Measurements from ENCODE around the gene CENPF. TPM values are rescaled to one million over a fixed set of nuclear protein-coding genes. Genes with fewer than 3 reads are reported as not detected.

Gene CENPF
- total RNA-seq, 1 experiment from 2014 or later = 144 TPM

DNA sequence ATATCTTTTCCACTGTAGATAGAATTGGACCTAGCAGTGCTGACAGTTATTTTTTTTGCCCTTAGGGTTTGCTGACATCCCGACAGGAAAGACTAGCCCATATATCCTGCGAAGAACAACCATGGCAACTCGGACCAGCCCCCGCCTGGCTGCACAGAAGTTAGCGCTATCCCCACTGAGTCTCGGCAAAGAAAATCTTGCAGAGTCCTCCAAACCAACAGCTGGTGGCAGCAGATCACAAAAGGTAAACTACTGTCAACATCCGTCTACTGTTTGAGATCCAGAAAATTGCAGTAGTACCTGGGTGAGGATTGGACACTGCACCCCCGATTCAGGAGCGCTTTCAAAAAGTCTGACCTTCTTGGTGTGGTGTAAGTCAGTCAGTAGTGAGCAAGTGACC is 55.8 kb downstream of the CENPF start:
- no TSS peak for BruUV-seq (replicated peaks)
- TF ChIP-seq, protein P1, sequence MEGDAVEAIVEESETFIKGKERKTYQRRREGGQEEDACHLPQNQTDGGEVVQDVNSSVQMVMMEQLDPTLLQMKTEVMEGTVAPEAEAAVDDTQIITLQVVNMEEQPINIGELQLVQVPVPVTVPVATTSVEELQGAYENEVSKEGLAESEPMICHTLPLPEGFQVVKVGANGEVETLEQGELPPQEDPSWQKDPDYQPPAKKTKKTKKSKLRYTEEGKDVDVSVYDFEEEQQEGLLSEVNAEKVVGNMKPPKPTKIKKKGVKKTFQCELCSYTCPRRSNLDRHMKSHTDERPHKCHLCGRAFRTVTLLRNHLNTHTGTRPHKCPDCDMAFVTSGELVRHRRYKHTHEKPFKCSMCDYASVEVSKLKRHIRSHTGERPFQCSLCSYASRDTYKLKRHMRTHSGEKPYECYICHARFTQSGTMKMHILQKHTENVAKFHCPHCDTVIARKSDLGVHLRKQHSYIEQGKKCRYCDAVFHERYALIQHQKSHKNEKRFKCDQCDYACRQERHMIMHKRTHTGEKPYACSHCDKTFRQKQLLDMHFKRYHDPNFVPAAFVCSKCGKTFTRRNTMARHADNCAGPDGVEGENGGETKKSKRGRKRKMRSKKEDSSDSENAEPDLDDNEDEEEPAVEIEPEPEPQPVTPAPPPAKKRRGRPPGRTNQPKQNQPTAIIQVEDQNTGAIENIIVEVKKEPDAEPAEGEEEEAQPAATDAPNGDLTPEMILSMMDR (IDR thresholded peaks at IDR 0.05; ENCODE audit: unreplicated experiment) = no peak
- intact Hi-C loops (cut with micrococcal nuclease; ENCODE audit: unreplicated experiment) = loop anchor here (1.0 to 2.0 kb wide), 2 partner anchors 488 to 858 kb away; no protein-coding TSS in a partner anchor
- H3K9me3 Mint-ChIP-seq (ENCODE audit: low read depth, unreplicated experiment) = no peaks in the 10 kb centered on the region
- no peak overlapping the region for H3K27ac Mint-ChIP-seq (ENCODE audit: unreplicated experiment)
- H3K4me1 Mint-ChIP-seq (ENCODE audit: low read depth, unreplicated experiment) = no peaks in the 10 kb centered on the region
- CTCF ChIA-PET = interaction anchor here (0.6 kb wide), 1 partner anchor 868 kb away, joined by 3 read pairs; no protein-coding TSS in a partner anchor
- peaks cover 55% of the 10 kb centered on the region for H3K36me3 Mint-ChIP-seq (ENCODE audit: insufficient read depth, unreplicated experiment)
- DNase-seq = peak; percentile 7
- no peaks in the 10 kb centered on the region for H3K27me3 Mint-ChIP-seq (ENCODE audit: unreplicated experiment)
- no peak overlapping the region for H3K4me3 Mint-ChIP-seq (ENCODE audit: low read depth, unreplicated experiment)

DNA sequence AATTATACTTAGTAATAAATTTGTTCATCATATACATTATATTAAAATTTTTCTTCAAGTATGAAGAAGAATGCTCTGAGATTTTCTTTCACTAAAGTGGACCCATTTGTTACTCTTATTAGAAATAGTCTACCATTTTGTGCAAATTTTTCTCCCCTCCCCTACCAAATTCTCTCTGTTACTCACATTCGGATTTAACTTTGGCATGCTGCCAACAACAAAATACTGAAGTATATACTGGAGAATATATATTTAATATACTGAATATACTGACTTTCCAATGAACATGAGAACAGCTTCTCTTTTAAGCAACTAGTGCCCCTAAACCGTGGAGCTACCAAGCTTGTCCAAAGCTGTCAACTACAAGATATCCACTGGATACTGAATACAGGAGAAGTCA is 57.2 kb downstream of the CENPF start:
- no peaks in the 10 kb centered on the region for H3K27me3 Mint-ChIP-seq (ENCODE audit: unreplicated experiment)
- no peak for DNase-seq
- TF ChIP-seq, protein P1 (IDR thresholded peaks at IDR 0.05; ENCODE audit: unreplicated experiment) = no peak
- no peaks in the 10 kb centered on the region for H3K9me3 Mint-ChIP-seq (ENCODE audit: low read depth, unreplicated experiment)
- CTCF ChIA-PET = no interaction called here
- no peaks in the 10 kb centered on the region for H3K4me1 Mint-ChIP-seq (ENCODE audit: low read depth, unreplicated experiment)
- no TSS peak for BruUV-seq (replicated peaks)
- H3K27ac Mint-ChIP-seq (ENCODE audit: unreplicated experiment) = no peak overlapping the region
- intact Hi-C loops (cut with micrococcal nuclease; ENCODE audit: unreplicated experiment) = loop anchor here (2.0 kb wide), 1 partner anchor 867 kb away; no protein-coding TSS in a partner anchor
- H3K4me3 Mint-ChIP-seq (ENCODE audit: low read depth, unreplicated experiment) = no peak overlapping the region
- peaks cover 59% of the 10 kb centered on the region for H3K36me3 Mint-ChIP-seq (ENCODE audit: insufficient read depth, unreplicated experiment)

DNA sequence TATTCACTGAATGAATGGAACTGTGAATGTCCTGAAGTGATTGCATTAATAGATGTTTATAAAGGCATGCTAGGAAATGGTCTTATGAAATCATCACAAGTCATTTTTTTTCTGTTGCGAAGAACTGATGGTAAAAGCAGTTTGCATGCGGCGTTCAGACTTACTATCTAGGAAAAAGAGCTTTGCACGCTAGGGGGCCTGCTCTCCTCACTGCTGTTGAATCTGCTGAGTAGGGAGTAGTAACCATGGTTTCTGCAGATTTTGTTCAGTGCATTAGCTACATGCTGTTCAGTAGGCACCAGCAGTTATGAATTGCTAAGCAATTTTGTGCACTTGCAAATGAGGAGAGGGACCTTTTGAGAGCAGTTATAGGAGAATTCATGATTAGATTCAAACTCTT is 57.9 kb downstream of the CENPF start:
- Mint-ChIP-seq H3K4me3 (ENCODE audit: low read depth, unreplicated experiment) (no peak overlapping the region), H3K27me3 (ENCODE audit: unreplicated experiment) (no peaks in the 10 kb centered on the region), H3K36me3 (ENCODE audit: insufficient read depth, unreplicated experiment) (peaks cover 60% of the 10 kb centered on the region), H3K27ac (ENCODE audit: unreplicated experiment) (no peak overlapping the region), H3K4me1 (ENCODE audit: low read depth, unreplicated experiment) (no peaks in the 10 kb centered on the region), H3K9me3 (ENCODE audit: low read depth, unreplicated experiment) (no peaks in the 10 kb centered on the region)
- intact Hi-C loops (cut with micrococcal nuclease; ENCODE audit: unreplicated experiment) = loop anchor here (2.0 kb wide), 1 partner anchor 866 kb away; no protein-coding TSS in a partner anchor
- DNase-seq = no peak
- TF ChIP-seq, protein P1 (IDR thresholded peaks at IDR 0.05; ENCODE audit: unreplicated experiment) = no peak
- CTCF ChIA-PET = no interaction called here
- no TSS peak for BruUV-seq (replicated peaks)

DNA sequence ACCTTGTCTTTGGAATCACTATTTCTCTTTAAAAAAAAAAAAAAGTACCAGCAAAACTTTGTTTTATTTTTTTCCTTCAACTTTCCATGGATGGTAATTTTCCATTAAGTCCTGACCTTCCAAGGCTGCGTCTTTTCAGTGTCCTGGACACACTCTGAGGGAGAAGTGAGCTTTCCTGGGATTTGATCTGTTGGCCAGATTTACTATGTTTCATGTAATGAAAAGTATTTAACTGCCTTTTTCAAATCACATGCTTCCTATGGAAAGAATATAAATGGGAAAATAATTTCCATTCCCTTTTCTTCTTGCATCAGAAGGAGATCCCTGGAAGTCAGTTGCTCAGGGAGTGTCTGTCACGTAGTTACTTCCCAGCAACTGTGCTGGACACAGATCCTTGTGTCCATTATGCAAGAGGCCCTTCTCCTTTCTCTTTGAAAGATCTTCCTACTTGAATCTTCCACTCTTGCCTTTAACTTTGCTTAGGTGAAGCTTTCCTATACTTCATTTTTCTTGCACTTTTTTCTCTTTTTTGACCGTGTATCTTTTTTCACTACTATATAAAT is 59.3 kb downstream of the CENPF start:
- no peaks in the 10 kb centered on the region for H3K9me3 Mint-ChIP-seq (ENCODE audit: low read depth, unreplicated experiment)
- no peaks in the 10 kb centered on the region for H3K4me1 Mint-ChIP-seq (ENCODE audit: low read depth, unreplicated experiment)
- intact Hi-C loops (cut with micrococcal nuclease; ENCODE audit: unreplicated experiment) = no loop called here
- DNase-seq = no peak
- TF ChIP-seq, protein P1 (IDR thresholded peaks at IDR 0.05; ENCODE audit: unreplicated experiment) = no peak
- no peak overlapping the region for H3K27ac Mint-ChIP-seq (ENCODE audit: unreplicated experiment)
- BruUV-seq (replicated peaks) = no TSS peak
- H3K36me3 Mint-ChIP-seq (ENCODE audit: insufficient read depth, unreplicated experiment) = peaks cover 54% of the 10 kb centered on the region
- CTCF ChIA-PET = no interaction called here
- no peaks in the 10 kb centered on the region for H3K27me3 Mint-ChIP-seq (ENCODE audit: unreplicated experiment)
- no peak overlapping the region for H3K4me3 Mint-ChIP-seq (ENCODE audit: low read depth, unreplicated experiment)

Data from Calu3 (cell line).